GM21576 (cell line): ENCODE measurements around the gene AMY2B.
"Not testable (repeated sequence)": the region's sequence is repeated elsewhere in the genome, so short reads cannot be mapped to it uniquely, and the experiment has no call there.

ENCODE experiments used
- ATAC-seq: cut with Tn5 transposase; IDR thresholded peaks from one replicate; pipeline ENCODE4 v1.9.1; 2021; ENCODE audit warnings: mild to moderate bottlenecking, moderate library complexity; ENCODE audit not compliant: unreplicated experiment

AMY2B gene

DNA sequence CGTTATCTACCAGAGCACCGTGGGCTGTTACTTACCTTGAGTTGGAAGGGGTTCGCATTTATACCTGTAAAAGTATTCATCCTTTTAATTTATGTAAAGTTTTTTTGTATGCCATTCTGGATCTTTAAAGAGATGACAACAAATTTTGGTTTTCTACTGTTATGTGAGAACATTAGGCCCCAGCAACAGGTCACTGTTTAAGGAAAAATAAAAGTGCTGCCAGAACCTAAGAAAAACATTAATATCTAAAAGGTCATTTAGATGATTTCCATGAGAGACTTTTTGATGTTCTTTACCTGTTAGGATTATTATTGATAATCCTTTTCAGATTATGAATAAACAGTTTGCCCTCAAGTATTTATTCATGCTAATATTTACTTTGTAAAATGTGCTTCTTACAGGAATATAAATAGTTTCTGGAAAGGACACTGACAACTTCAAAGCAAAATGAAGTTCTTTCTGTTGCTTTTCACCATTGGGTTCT is 45.6 kb downstream of the AMY2B start, which contains the start of gene AMY2A:
AMY2A (plus strand) TSS at position 434 of the 484 bp plus-strand sequence; CDS start at position 448, 14 bp downstream.
- not testable (repeated sequence) for ATAC-seq

DNA sequence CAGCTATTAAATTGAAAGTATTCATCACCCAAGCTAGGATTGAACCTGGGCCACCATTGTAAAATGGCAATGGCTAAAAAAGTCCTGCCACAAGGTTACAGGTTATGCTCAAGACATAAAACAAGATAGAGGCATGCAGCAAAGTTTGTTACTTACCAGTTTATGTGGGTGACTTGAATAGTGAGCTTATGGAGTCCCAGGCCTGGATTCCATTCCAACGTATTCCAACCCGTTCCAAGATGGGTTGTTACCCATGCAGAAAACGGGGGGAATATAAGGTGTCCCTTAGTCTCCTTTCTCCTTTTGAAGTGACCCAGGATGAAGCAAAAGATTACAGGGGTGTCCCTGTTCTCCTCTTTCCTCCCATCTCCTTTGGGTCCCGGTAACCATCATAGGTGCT is 56.0 kb downstream of the AMY2B start:
- not testable (repeated sequence) for ATAC-seq
